ENCODE data around the gene CACNB3.
"Not testable (repeated sequence)": the region's sequence is repeated elsewhere in the genome, so short reads cannot be mapped to it uniquely, and the experiment has no call there.

The CACNB3 gene

GRCh38 chr12:48857278-48857994 is 39.1 kb downstream of the CACNB3 start:
- no peak for DNase-seq

DNA sequence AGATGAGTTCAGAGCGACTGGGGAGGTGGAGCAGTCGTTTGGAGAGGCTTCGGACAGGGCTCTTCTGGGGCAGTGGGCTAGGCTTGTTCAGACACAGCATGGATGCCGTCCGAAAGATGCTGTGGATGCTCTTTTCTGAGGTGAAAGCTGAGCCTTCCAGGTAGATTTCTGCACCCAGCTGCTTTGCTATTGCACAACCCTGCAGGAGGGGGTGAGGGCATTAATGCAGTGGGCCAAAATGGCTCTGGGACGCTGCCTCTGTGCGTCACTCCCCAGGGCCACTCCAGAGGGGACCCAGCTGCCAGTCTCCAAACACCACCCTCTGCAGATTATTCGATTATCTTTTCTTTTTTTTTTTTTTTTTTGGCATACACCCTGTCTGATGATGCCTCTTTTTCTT is 39.7 kb downstream of the CACNB3 start:
- no peak for DNase-seq

DNA sequence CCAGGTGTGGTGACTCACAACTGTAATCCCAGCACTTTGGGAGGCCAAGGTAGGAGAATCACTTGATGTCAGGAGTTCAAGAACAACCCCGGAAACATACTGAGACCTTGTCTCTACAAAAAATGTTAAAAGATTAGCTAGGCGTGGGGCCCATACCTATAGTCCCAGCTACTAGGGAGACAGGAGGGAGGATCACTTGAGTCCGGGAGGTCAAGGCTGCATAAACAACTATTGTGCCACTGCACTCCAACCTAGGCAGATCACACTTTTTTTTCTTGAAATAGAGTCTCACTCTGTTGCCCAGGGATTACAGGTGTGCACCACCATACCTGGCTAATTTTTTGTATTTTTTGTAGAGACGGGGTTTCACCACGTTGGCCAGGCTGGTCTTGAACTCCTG is 41.3 kb downstream of the CACNB3 start:
- DNase-seq = no peak

DNA sequence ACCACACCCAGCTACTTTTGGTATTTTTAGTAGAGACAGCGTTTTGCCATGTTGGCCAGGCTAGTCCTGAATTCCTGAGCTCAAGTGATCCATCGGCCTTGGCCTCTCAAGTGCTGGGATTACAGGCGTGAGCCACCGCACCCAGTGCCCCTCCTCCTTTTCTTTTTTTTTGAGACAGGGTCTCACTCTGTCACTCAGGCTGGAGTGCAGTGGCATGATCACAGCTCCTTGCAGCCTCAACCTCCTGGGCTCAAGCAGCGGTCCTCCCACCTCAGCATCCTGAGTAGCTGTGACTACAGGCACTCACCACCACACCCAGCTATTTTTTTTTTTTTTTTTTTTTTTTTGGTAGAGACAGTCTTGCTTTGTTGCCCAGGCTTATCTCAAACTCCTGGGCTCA is 41.9 kb downstream of the CACNB3 start:
- DNase-seq = not testable (repeated sequence)

DNA sequence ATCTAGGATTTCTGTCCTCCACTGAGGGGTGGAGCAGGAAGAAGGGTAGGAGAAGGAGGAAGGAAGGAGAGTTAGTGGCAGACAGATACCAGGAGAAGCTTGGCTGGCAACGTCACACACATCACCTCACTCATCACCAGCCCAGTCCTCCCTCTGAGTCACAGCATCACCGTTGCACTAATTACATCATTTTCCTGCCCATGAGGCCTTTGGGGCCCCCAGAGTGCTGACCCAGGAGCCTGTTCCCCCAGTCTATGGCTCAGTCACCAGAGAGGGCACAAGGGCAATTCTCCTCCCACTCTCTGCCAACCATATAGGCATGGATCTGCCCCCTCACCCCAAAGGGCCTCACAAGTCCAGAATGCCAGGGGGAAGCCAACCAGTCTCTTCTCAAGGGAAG is 42.8 kb downstream of the CACNB3 start:
- no peak for DNase-seq

DNA sequence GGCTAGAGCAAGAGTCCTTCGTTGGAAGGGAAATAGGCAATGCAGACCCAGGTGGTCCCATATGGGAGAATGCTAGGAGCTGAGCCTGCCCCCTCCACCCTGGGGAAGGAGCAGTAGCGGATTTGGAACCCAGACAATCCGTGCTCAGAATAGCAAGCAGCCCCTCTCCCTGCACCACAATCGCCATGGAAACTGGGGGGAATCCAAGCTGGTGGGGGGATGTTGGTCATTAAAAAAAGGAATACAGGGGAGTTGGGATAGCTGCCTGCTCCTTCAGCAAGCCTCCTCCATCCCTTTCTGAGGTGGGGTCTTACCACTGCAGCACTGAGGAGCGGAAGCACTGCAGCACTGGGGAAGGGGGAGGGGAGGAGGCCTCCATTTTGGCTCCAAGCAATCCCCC is 44.5 kb downstream of the CACNB3 start:
- no peak for DNase-seq

GRCh38 chr12:48863291-48863690 is 45.0 kb downstream of the CACNB3 start:
- DNase-seq = no peak

DNA sequence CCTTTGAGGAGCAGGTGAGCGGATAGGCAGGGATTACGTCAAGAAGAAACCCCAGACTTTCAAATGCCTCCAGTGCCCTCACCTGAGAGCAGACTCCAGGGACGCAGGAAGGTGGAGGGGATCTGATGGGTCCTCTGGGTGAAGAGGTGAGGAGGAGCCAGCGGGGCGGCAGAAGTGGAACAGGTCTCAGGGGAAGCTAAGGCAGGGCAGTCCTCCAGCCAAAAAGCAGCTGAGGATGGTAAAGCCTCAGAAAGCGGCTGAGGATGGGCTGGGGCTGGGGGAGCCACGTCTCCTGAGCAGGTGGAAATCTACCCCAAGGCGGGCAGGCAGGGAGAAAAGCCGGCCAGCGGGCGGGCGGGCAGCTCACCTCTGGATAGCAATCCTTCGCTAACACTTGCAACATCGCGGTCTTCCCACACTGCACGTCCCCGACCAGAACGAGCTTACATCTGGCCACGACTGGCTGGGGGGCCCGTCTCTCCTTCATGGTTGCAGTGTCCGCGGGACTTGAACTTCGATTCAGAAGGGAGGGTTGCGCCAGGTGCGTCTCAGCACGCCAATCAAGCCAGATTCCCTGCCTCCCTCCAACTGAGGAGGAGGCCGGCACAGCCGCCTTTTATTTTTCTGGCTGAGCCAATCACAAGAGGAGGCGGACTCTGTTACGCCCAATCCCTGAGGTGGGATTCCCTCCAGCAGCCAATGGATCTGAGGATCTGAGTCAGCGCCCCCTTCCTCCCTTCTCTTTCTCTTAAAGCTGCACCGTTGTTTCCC is 47.2 kb downstream of the CACNB3 start, which contains the start of gene RND1:
Gene RND1, minus strand, starts transcription at position 590 of the 771 bp plus-strand sequence. Its CDS starts 103 bp downstream, at position 487.
- DNase-seq = peak; percentile 91 to 94

DNA sequence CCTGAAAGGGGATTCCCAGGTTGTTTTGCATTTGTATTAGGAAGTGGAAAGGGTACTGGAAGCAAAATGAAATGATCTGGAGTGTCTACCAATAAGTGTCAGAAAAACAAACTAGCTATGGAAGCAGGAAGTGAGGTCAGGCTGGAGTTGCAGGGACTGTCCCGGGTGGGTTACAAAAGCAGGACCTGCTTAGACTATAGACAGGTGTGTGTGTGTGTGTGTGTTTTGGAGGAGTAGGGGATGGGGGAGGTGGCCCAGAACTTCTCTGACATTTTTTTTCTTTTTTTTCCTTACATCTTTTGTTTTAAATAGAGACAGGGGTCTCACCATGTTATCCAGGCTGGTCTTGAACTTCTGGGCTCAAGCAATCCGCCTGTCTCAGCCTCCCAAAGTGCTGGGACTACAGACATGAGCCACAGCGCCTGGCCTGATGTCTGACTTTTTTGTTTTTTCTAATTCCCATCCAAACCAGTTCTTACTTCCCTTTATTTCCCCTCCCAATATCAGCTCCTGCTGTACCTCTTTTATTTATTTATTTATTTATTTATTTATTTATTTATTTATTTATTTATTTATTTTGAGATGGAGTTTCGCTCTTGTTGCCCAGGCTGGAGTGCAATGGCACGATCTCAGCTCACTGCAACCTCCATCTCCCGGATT is 47.9 kb downstream of the CACNB3 start:
- no peak for DNase-seq

DNA sequence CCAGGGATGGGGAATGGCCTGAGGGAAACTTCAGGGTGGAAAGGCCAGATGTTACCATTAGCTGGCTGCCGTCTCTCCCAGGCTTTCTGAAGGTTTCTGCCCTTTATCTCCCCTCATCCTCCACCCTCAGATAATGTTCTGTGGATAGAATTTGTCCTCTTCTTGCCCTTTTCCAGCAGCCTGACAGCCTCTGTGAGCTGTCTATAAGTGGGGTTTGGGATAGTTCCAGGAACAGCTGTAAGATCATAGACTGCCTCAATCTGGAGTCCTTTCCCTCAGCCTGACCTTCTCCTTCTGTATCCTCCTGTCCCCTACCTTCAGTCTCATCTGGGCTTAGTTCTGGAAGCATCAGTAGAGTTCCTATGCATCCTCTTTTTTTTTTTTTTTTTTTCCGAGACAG is 50.2 kb downstream of the CACNB3 start:
- DNase-seq = no peak

DNA sequence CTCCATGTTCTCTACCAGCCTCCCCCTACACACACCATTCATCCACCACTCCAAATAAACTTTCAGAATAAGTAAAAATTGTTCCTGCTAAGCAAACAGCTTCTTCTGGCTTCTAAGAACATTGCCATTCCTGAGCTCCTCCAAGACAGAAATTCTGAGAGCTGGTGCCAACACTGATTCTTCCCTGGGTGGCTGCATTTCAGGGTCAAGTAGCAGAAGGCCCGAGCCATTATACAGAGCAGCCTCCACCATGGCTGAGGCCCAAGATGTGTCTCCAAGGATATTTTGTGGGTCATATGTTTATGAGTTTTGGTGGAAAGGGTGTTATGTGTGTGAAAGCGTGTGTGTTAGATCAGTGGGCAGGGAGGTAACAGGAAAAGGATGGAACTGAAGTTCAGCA is 50.9 kb downstream of the CACNB3 start:
- DNase-seq = no peak

GRCh38 chr12:48873096-48873495 is 54.8 kb downstream of the CACNB3 start:
- DNase-seq = no peak

DNA sequence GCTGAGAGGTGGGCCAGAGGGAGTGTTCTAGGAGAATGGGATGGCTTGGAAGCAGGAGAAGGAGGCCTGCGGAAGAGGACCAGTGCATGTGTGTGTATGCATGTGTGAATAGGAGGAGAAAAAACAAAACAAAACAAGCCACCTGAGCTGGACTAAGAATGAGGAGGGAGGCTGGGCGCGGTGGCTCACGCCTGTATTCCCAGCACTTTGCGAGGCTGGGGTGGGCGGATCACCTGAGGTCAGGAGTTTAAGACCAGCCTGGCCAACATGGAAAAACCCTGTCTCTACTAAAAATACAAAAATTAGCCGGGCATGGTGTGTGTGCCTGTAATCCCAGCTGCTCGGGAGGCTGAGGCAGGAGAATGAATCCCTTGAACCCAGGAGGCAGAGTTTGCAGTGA is 55.2 kb downstream of the CACNB3 start:
- not testable (repeated sequence) for DNase-seq

- DNase-seq = no peak
Observed at GRCh38 chr12:48875944-48876515, 57.7 kb downstream of the CACNB3 start.

Measured in NCI-H2081 (cell line).